Measurements from ENCODE around the gene CNTROB.

CNTROB gene

GRCh38 chr17:7940743-7941142, 8.7 kb downstream of the CNTROB start:
- WGBS (ENCODE audit: insufficient coverage), result 100% methylated on average over 4 of the region's 6 CpGs

GRCh38 chr17:7943291-7943690, 11.3 kb downstream of the CNTROB start:
- H3K4me1 ChIP-seq (ENCODE audit: control extremely low read depth in 1 of 4, control insufficient read depth in 4 of 4, insufficient read depth in 4 of 4, low read length in 3 of 4), result no peaks in the 10 kb centered on the region
- no peaks in the 10 kb centered on the region for H3K9me3 ChIP-seq (ENCODE audit: control extremely low read depth in 1 of 5, control insufficient read depth in 4 of 5, insufficient read depth in 2 of 5, low read depth in 1 of 5, low read length in 4 of 5)
- CTCF ChIA-PET, result interaction anchor here (1.3 to 2.6 kb wide), 4 partner anchors 8 to 98 kb away, joined by 4 to 21 read pairs (median 6); no protein-coding TSS in a partner anchor
- H3K27ac ChIP-seq (ENCODE audit: insufficient read depth in 1 of 2, low read depth in 1 of 2, low read length in 2 of 2, poor library complexity in 1 of 2, severe bottlenecking in 2 of 2), result no peak overlapping the region
- no peaks in the 10 kb centered on the region for H3K27me3 ChIP-seq (replicated peaks in 2 of 5; ENCODE audit: control insufficient read depth in 4 of 5, insufficient read depth in 5 of 5, low read length in 4 of 5)
- WGBS (ENCODE audit: insufficient coverage), result 92% methylated on average over 13 of the region's 13 CpGs
- H3K4me3 ChIP-seq (ENCODE audit: control insufficient read depth in 1 of 7, extremely low read depth in 1 of 7, insufficient read depth in 4 of 7, low read depth in 2 of 7, low read length in 6 of 7), result no peak overlapping the region
- no peak for DNase-seq
- peaks cover 12 to 87% (median 69%) of the 10 kb centered on the region in 4 experiments for H3K36me3 ChIP-seq (ENCODE audit: control insufficient read depth in 4 of 4, insufficient read depth in 4 of 4, low read length in 3 of 4)
- POLR2A ChIA-PET, result interaction anchor here (1.4 kb wide), 1 partner anchor 11 kb away, joined by 6 read pairs; the partner anchor contains the start of genes CNTROB and TRAPPC1

More at GRCh38 chr17:7940743-7941142, 8.7 kb downstream of the CNTROB start:
- Histone ChIP-seq H3K4me3 (ENCODE audit: control insufficient read depth in 1 of 7, extremely low read depth in 1 of 7, insufficient read depth in 4 of 7, low read depth in 2 of 7, low read length in 6 of 7) (no peak overlapping the region), H3K9me3 (ENCODE audit: control extremely low read depth in 1 of 5, control insufficient read depth in 4 of 5, insufficient read depth in 2 of 5, low read depth in 1 of 5, low read length in 4 of 5) (no peaks in the 10 kb centered on the region), H3K27ac (ENCODE audit: insufficient read depth in 1 of 2, low read depth in 1 of 2, low read length in 2 of 2, poor library complexity in 1 of 2, severe bottlenecking in 2 of 2) (no peak overlapping the region), H3K4me1 (ENCODE audit: control extremely low read depth in 1 of 4, control insufficient read depth in 4 of 4, insufficient read depth in 4 of 4, low read length in 3 of 4) (no peaks in the 10 kb centered on the region), H3K27me3 (replicated peaks in 2 of 5; ENCODE audit: control insufficient read depth in 4 of 5, insufficient read depth in 5 of 5, low read length in 4 of 5) (no peaks in the 10 kb centered on the region), H3K36me3 (ENCODE audit: control insufficient read depth in 4 of 4, insufficient read depth in 4 of 4, low read length in 3 of 4) (peaks cover 17 to 82% (median 64%) of the 10 kb centered on the region in 4 experiments)
- DNase-seq, result no peak
- ChIA-PET POLR2A (no interaction called here), CTCF (interaction anchor here (0.8 to 3.4 kb wide), 8 partner anchors 9 to 102 kb away, joined by 3 to 13 read pairs (median 4); partner anchors contain the start of genes CNTROB and TRAPPC1)

GRCh38 chr17:7944326-7944725, 12.3 kb downstream of the CNTROB start:
- no peak for DNase-seq
- H3K4me1 ChIP-seq (ENCODE audit: control extremely low read depth in 1 of 4, control insufficient read depth in 4 of 4, insufficient read depth in 4 of 4, low read length in 3 of 4), result no peaks in the 10 kb centered on the region
- ChIA-PET CTCF (interaction anchor here (0.9 to 2.6 kb wide), 10 partner anchors 9 to 97 kb away, joined by 3 to 21 read pairs (median 6); partner anchors contain the start of gene RNF227), POLR2A (interaction anchor here (1.4 kb wide), 1 partner anchor 12 kb away, joined by 6 read pairs; the partner anchor contains the start of genes CNTROB and TRAPPC1)
- H3K9me3 ChIP-seq (ENCODE audit: control extremely low read depth in 1 of 5, control insufficient read depth in 4 of 5, insufficient read depth in 2 of 5, low read depth in 1 of 5, low read length in 4 of 5), result no peaks in the 10 kb centered on the region
- WGBS (ENCODE audit: insufficient coverage), result 98% methylated on average over 7 of the region's 9 CpGs
- no peak overlapping the region for H3K4me3 ChIP-seq (ENCODE audit: control insufficient read depth in 1 of 7, extremely low read depth in 1 of 7, insufficient read depth in 4 of 7, low read depth in 2 of 7, low read length in 6 of 7)
- H3K27me3 ChIP-seq (replicated peaks in 2 of 5; ENCODE audit: control insufficient read depth in 4 of 5, insufficient read depth in 5 of 5, low read length in 4 of 5), result no peaks in the 10 kb centered on the region
- peaks cover 10 to 90% (median 72%) of the 10 kb centered on the region in 4 experiments for H3K36me3 ChIP-seq (ENCODE audit: control insufficient read depth in 4 of 4, insufficient read depth in 4 of 4, low read length in 3 of 4)
- H3K27ac ChIP-seq (ENCODE audit: insufficient read depth in 1 of 2, low read depth in 1 of 2, low read length in 2 of 2, poor library complexity in 1 of 2, severe bottlenecking in 2 of 2), result no peak overlapping the region

GRCh38 chr17:7945651-7946050, 13.6 kb downstream of the CNTROB start:
- no peak overlapping the region for H3K4me3 ChIP-seq (ENCODE audit: control insufficient read depth in 1 of 7, extremely low read depth in 1 of 7, insufficient read depth in 4 of 7, low read depth in 2 of 7, low read length in 6 of 7)
- H3K9me3 ChIP-seq (ENCODE audit: control extremely low read depth in 1 of 5, control insufficient read depth in 4 of 5, insufficient read depth in 2 of 5, low read depth in 1 of 5, low read length in 4 of 5), result no peaks in the 10 kb centered on the region
- no peaks in the 10 kb centered on the region for H3K4me1 ChIP-seq (ENCODE audit: control extremely low read depth in 1 of 4, control insufficient read depth in 4 of 4, insufficient read depth in 4 of 4, low read length in 3 of 4)
- no peak for DNase-seq
- H3K27me3 ChIP-seq (replicated peaks in 2 of 5; ENCODE audit: control insufficient read depth in 4 of 5, insufficient read depth in 5 of 5, low read length in 4 of 5), result no peaks in the 10 kb centered on the region
- WGBS (ENCODE audit: insufficient coverage), result 100% methylated on average over 5 of the region's 7 CpGs
- ChIA-PET POLR2A (no interaction called here), CTCF (interaction anchor here (1.0 to 2.6 kb wide), 3 partner anchors 11 to 44 kb away, joined by 3 to 21 read pairs (median 9); no protein-coding TSS in a partner anchor)
- H3K27ac ChIP-seq (ENCODE audit: insufficient read depth in 1 of 2, low read depth in 1 of 2, low read length in 2 of 2, poor library complexity in 1 of 2, severe bottlenecking in 2 of 2), result no peak overlapping the region
- H3K36me3 ChIP-seq (ENCODE audit: control insufficient read depth in 4 of 4, insufficient read depth in 4 of 4, low read length in 3 of 4), result peaks cover 8 to 86% (median 60%) of the 10 kb centered on the region in 4 experiments

GRCh38 chr17:7946441-7946840, 14.4 kb downstream of the CNTROB start:
- WGBS (ENCODE audit: insufficient coverage), result 65% methylated on average over 4 of the region's 5 CpGs
- H3K27me3 ChIP-seq (replicated peaks in 2 of 5; ENCODE audit: control insufficient read depth in 4 of 5, insufficient read depth in 5 of 5, low read length in 4 of 5), result no peaks in the 10 kb centered on the region
- POLR2A ChIA-PET, result interaction anchor here (1.2 kb wide), 1 partner anchor 13 kb away, joined by 4 read pairs; no protein-coding TSS in a partner anchor
- peaks cover 8 to 79% (median 53%) of the 10 kb centered on the region in 4 experiments for H3K36me3 ChIP-seq (ENCODE audit: control insufficient read depth in 4 of 4, insufficient read depth in 4 of 4, low read length in 3 of 4)
- no peak overlapping the region for H3K27ac ChIP-seq (ENCODE audit: insufficient read depth in 1 of 2, low read depth in 1 of 2, low read length in 2 of 2, poor library complexity in 1 of 2, severe bottlenecking in 2 of 2)
- CTCF ChIA-PET, result interaction anchor here (1.4 to 2.5 kb wide), 2 partner anchors 16 to 43 kb away, joined by 3 to 9 read pairs; no protein-coding TSS in a partner anchor
- H3K9me3 ChIP-seq (ENCODE audit: control extremely low read depth in 1 of 5, control insufficient read depth in 4 of 5, insufficient read depth in 2 of 5, low read depth in 1 of 5, low read length in 4 of 5), result no peaks in the 10 kb centered on the region
- no peak for DNase-seq
- no peaks in the 10 kb centered on the region for H3K4me1 ChIP-seq (ENCODE audit: control extremely low read depth in 1 of 4, control insufficient read depth in 4 of 4, insufficient read depth in 4 of 4, low read length in 3 of 4)
- H3K4me3 ChIP-seq (ENCODE audit: control insufficient read depth in 1 of 7, extremely low read depth in 1 of 7, insufficient read depth in 4 of 7, low read depth in 2 of 7, low read length in 6 of 7), result no peak overlapping the region

GRCh38 chr17:7947651-7948050, 15.6 kb downstream of the CNTROB start:
- ChIA-PET POLR2A (interaction anchor here (1.2 kb wide), 1 partner anchor 14 kb away, joined by 4 read pairs; no protein-coding TSS in a partner anchor), CTCF (interaction anchor here (0.9 to 2.0 kb wide), 4 partner anchors 15 to 204 kb away, joined by 3 to 9 read pairs (median 3); partner anchors contain the start of gene CNTROB)
- H3K36me3 ChIP-seq (ENCODE audit: control insufficient read depth in 4 of 4, insufficient read depth in 4 of 4, low read length in 3 of 4), result peaks cover 8 to 72% (median 52%) of the 10 kb centered on the region in 4 experiments

GRCh38 chr17:7950578-7950977, 18.6 kb downstream of the CNTROB start:
- no peak for DNase-seq
- H3K27ac ChIP-seq (ENCODE audit: insufficient read depth in 1 of 2, low read depth in 1 of 2, low read length in 2 of 2, poor library complexity in 1 of 2, severe bottlenecking in 2 of 2), result no peak overlapping the region
- no peak overlapping the region for H3K4me3 ChIP-seq (ENCODE audit: control insufficient read depth in 1 of 7, extremely low read depth in 1 of 7, insufficient read depth in 4 of 7, low read depth in 2 of 7, low read length in 6 of 7)
- peaks cover 0 to 45% (median 28%) of the 10 kb centered on the region in 4 experiments for H3K36me3 ChIP-seq (ENCODE audit: control insufficient read depth in 4 of 4, insufficient read depth in 4 of 4, low read length in 3 of 4)
- no peaks in the 10 kb centered on the region for H3K9me3 ChIP-seq (ENCODE audit: control extremely low read depth in 1 of 5, control insufficient read depth in 4 of 5, insufficient read depth in 2 of 5, low read depth in 1 of 5, low read length in 4 of 5)
- POLR2A ChIA-PET, result no interaction called here
- 61% methylated on average over 3 of the region's 3 CpGs for WGBS (ENCODE audit: insufficient coverage)
- CTCF ChIA-PET, result no interaction called here
- no peaks in the 10 kb centered on the region for H3K27me3 ChIP-seq (replicated peaks in 2 of 5; ENCODE audit: control insufficient read depth in 4 of 5, insufficient read depth in 5 of 5, low read length in 4 of 5)
- H3K4me1 ChIP-seq (ENCODE audit: control extremely low read depth in 1 of 4, control insufficient read depth in 4 of 4, insufficient read depth in 4 of 4, low read length in 3 of 4), result no peaks in the 10 kb centered on the region

More at GRCh38 chr17:7947651-7948050, 15.6 kb downstream of the CNTROB start:
- no peak overlapping the region for H3K4me3 ChIP-seq (ENCODE audit: control insufficient read depth in 1 of 7, extremely low read depth in 1 of 7, insufficient read depth in 4 of 7, low read depth in 2 of 7, low read length in 6 of 7)
- no peaks in the 10 kb centered on the region for H3K27me3 ChIP-seq (replicated peaks in 2 of 5; ENCODE audit: control insufficient read depth in 4 of 5, insufficient read depth in 5 of 5, low read length in 4 of 5)
- DNase-seq, result no peak
- no peaks in the 10 kb centered on the region for H3K4me1 ChIP-seq (ENCODE audit: control extremely low read depth in 1 of 4, control insufficient read depth in 4 of 4, insufficient read depth in 4 of 4, low read length in 3 of 4)
- H3K27ac ChIP-seq (ENCODE audit: insufficient read depth in 1 of 2, low read depth in 1 of 2, low read length in 2 of 2, poor library complexity in 1 of 2, severe bottlenecking in 2 of 2), result no peak overlapping the region
- WGBS (ENCODE audit: insufficient coverage), result 97% methylated on average over 5 of the region's 5 CpGs
- no peaks in the 10 kb centered on the region for H3K9me3 ChIP-seq (ENCODE audit: control extremely low read depth in 1 of 5, control insufficient read depth in 4 of 5, insufficient read depth in 2 of 5, low read depth in 1 of 5, low read length in 4 of 5)

Data from common myeloid progenitor, CD34-positive (primary cell).